GM12891 (cell line): Measurements from ENCODE around the gene LY6G6F.

Source experiments
- DNase-seq: peaks from one replicate; pipeline ENCODE4 v3.0.0; 2011; ENCODE audit warnings: low spot score; ENCODE audit not compliant: insufficient read length
- FAIRE-seq: peaks from 2 replicates; lab custom pipeline; 2011; peaks lifted over from hg19 to GRCh38; lab: Jason Lieb, UNC
- PAX5 ChIP-seq: IDR thresholded peaks from 2 replicates; pipeline ENCODE4 v1.6.1; 2011; ENCODE audit warnings: low read length, moderate library complexity, mild to moderate bottlenecking; ENCODE audit not compliant: insufficient read depth, severe bottlenecking
- POLR2A ChIP-seq: IDR thresholded peaks from 2 replicates; pipeline ENCODE4 v1.6.1; 2011; ENCODE audit warnings: low read depth, low read length, control low read depth
- POLR2AphosphoS5 ChIP-seq: IDR thresholded peaks from 2 replicates; pipeline ENCODE4 v1.6.1; 2011; ENCODE audit warnings: low read depth, low read length, control low read depth
- POU2F2 ChIP-seq: IDR thresholded peaks from 2 replicates; pipeline ENCODE4 v1.6.1; 2011; ENCODE audit warnings: low read depth, mild to moderate bottlenecking, control low read depth, low read length, moderate library complexity
- SPI1 ChIP-seq: IDR thresholded peaks from 2 replicates; pipeline ENCODE4 v1.6.1; 2011; ENCODE audit warnings: low read depth, low read length, control low read depth
- TAF1 ChIP-seq: IDR thresholded peaks from 2 replicates; pipeline ENCODE4 v1.6.1; 2011; ENCODE audit warnings: low read depth, low read length, control low read depth

Gene LY6G6F

GRCh38 chr6:31723980-31724691 lies 17.5 kb downstream of the LY6G6F start:
- FAIRE-seq (no peak), DNase-seq (no peak)
- no peak for TF ChIP-seq POLR2A
- TF ChIP-seq PAX5, result no peak
- no peak for TF ChIP-seq SPI1
- no peak for TF ChIP-seq POLR2AphosphoS5
- TF ChIP-seq POU2F2, result no peak
- TF ChIP-seq TAF1, result no peak

- DNase-seq, result no peak
- TF ChIP-seq TAF1 (no peak), POLR2AphosphoS5 (no peak), POLR2A (no peak), SPI1 (no peak)
- no peak for FAIRE-seq
Observed at GRCh38 chr6:31725502-31726350, 19.1 kb downstream of the LY6G6F start.

GRCh38 chr6:31727034-31727716 lies 20.5 kb downstream of the LY6G6F start:
- TF ChIP-seq POLR2A (no peak), SPI1 (peak; percentile 99)
- peak; percentile 95 for FAIRE-seq

GRCh38 chr6:31727717-31728671 lies 21.3 kb downstream of the LY6G6F start:
- TF ChIP-seq SPI1, result no peak
- no peak for TF ChIP-seq POLR2A
- no peak for TF ChIP-seq PAX5
- no peak for TF ChIP-seq POLR2AphosphoS5
- TF ChIP-seq TAF1, result no peak
- TF ChIP-seq POU2F2, result no peak
- FAIRE-seq (no peak), DNase-seq (no peak)

More at GRCh38 chr6:31727034-31727716, 20.5 kb downstream of the LY6G6F start:
- DNase-seq, result peak; percentile 87

GRCh38 chr6:31728767-31729514 lies 22.3 kb downstream of the LY6G6F start, which contains the start of gene DDAH2:
DDAH2 (minus strand) TSS chr6:31729299; CDS start chr6:31729161, 138 bp downstream.
- DNase-seq, result peak; percentile 69
- no peak for FAIRE-seq
- no peak for TF ChIP-seq POLR2AphosphoS5
- TF ChIP-seq POU2F2, result 0 out of 2 replicates have a peak, but pooled peaks have one; percentile 43
- TF ChIP-seq PAX5, result no peak

- TF ChIP-seq POLR2A (0 out of 2 replicates have a peak, but pooled peaks have one; percentile 6), POU2F2 (no peak; the same call in 1 of the 2 replicates)
- peak; percentile 52 for DNase-seq
- peak; percentile 86 for FAIRE-seq
Observed at GRCh38 chr6:31729515-31729978, 22.9 kb downstream of the LY6G6F start.

GRCh38 chr6:31729979-31730630 lies 23.4 kb downstream of the LY6G6F start:
- DNase-seq (peak; percentile 64), FAIRE-seq (peak; percentile 82)

GRCh38 chr6:31730631-31731086 lies 24.0 kb downstream of the LY6G6F start:
- DNase-seq (no peak), FAIRE-seq (no peak)
- TF ChIP-seq POU2F2, result no peak
- no peak for TF ChIP-seq POLR2AphosphoS5
- TF ChIP-seq SPI1, result no peak
- no peak for TF ChIP-seq PAX5
- TF ChIP-seq TAF1, result no peak
- no peak for TF ChIP-seq POLR2A

More at GRCh38 chr6:31729979-31730630, 23.4 kb downstream of the LY6G6F start:
- TF ChIP-seq TAF1, result no peak
- TF ChIP-seq POLR2AphosphoS5, result peak; percentile 65; the same call in 1 of the 2 replicates
- no peak for TF ChIP-seq POU2F2
- no peak for TF ChIP-seq PAX5
- no peak for TF ChIP-seq POLR2A
